HCT116 (cell line): ENCODE measurements around the gene IL21R. TPM values are rescaled to one million over a fixed set of nuclear protein-coding genes. Genes with fewer than 3 reads are reported as not detected.

ENCODE experiments used
- ATAC-seq: fragments of 200-7000 bp; cut with Tn5 transposase; 2 replicates; pipeline ENCODE4 v1.9.1; 2020; ENCODE audit warnings: mild to moderate bottlenecking, moderate library complexity
- BruUV-seq: library from RNA; stranded (reverse); fragments of 400-500 nt; replicated peaks from 2 replicates; lab custom pipeline; 2021; lab: Mats Ljungman, UMichigan
- CTCF ChIA-PET: fragments of 300-600 bp; sonication (Branson Sonifier 250); formaldehyde crosslinking; loops from one replicate; lab custom pipeline; 2021; ENCODE audit warnings: antibody characterized with exemption; lab: Charles Lee
- POLR2A ChIA-PET: fragments of 300-600, 350-600 bp; sonication (Branson Sonifier 250); formaldehyde crosslinking; loops from one replicate; lab custom pipeline; 2021; ENCODE audit warnings: antibody characterized with exemption; lab: Charles Lee
- RAD21 ChIA-PET, 2 experiments: fragments of 300-600 bp; sonication (Branson Sonifier 250); formaldehyde crosslinking; loops; one replicate each; lab custom pipeline; 2023; ENCODE audit warnings: low total read pairs in 2 of 2; ENCODE audit not compliant: uncharacterized antibody in 2 of 2, unreplicated experiment in 2 of 2, low non-redundant PET in 1 of 2; lab: Charles Lee
- DNase-seq: peaks from one replicate; pipeline ENCODE4 v3.0.0-alpha.2; 2010; ENCODE audit warnings: low read depth, low spot score
- H2AFZ ChIP-seq: fragments of 200-600 bp; shearing (Covaris generic), sonication (generic); 2 replicates; pipeline ENCODE4 v1.6.1; 2017; ENCODE audit warnings: low read depth, mixed run types, mixed read lengths, antibody characterized with exemption, low read length; ENCODE audit not compliant: poor library complexity, severe bottlenecking
- H3K27ac ChIP-seq: 2 replicates; pipeline ENCODE4 v1.5.1; 2012; ENCODE audit warnings: low read depth, low read length
- H3K27me3 ChIP-seq: fragments of 200-600 bp; sonication (generic); 2 replicates; pipeline ENCODE4 v1.6.1; 2016; ENCODE audit warnings: mixed run types, low read length, mixed read lengths; ENCODE audit not compliant: insufficient read depth
- H3K36me3 ChIP-seq, 2 experiments: fragments of 200-500 bp in 1 of 2; fragments of 200-600 bp in 1 of 2; sonication (Bioruptor generic) in 1 of 2; sonication (generic) in 1 of 2; 2 replicates each; pipeline versions ENCODE4 v1.5.1 to v1.6.1; 2014 to 2016; ENCODE audit warnings: low read length in 2 of 2, inconsistent platforms in 1 of 2, mixed read lengths in 1 of 2, mixed run types in 1 of 2; ENCODE audit not compliant: insufficient read depth in 2 of 2, control insufficient read depth in 1 of 2
- H3K4me1 ChIP-seq, 2 experiments: fragments of 200-600 bp in 1 of 2; sonication (generic) in 1 of 2; 2 replicates each; pipeline versions ENCODE4 v1.5.1 to v1.6.1; 2012 to 2017; ENCODE audit warnings: low read length in 2 of 2, inconsistent platforms in 1 of 2, mild to moderate bottlenecking in 1 of 2, mixed read lengths in 1 of 2, mixed run types in 1 of 2, moderate library complexity in 1 of 2; ENCODE audit not compliant: insufficient read depth in 2 of 2, control insufficient read depth in 1 of 2
- H3K4me2 ChIP-seq: fragments of 200-600 bp; sonication (generic); 2 replicates; pipeline ENCODE4 v1.6.1; 2017; ENCODE audit warnings: mixed run types, low read length, mixed read lengths
- H3K4me3 ChIP-seq, 2 experiments: fragments of 200-600 bp in 1 of 2; sonication (generic) in 1 of 2; replicated peaks in 1 of 2; 2 replicates each; pipeline ENCODE4 v1.5.1; 2011 to 2016; ENCODE audit warnings: low read length in 2 of 2, control low read depth in 1 of 2, low read depth in 1 of 2, mild to moderate bottlenecking in 1 of 2, mixed read lengths in 1 of 2, mixed run types in 1 of 2
- H3K79me2 ChIP-seq: fragments of 200-600 bp; sonication (generic); 2 replicates; pipeline ENCODE4 v1.6.1; 2017; ENCODE audit warnings: mild to moderate bottlenecking, mixed run types, low read length, moderate library complexity, mixed read lengths; ENCODE audit not compliant: insufficient read depth
- H3K9ac ChIP-seq: fragments of 200-600 bp; sonication (generic); 2 replicates; pipeline ENCODE4 v1.6.1; 2016; ENCODE audit warnings: low read length, mixed read lengths
- H3K9me2 ChIP-seq: fragments of 200-600 bp; sonication (generic), shearing (Covaris generic); 2 replicates; pipeline ENCODE4 v1.6.1; 2017; ENCODE audit warnings: mixed run types, mild to moderate bottlenecking, moderate library complexity; ENCODE audit not compliant: insufficient read depth
- H3K9me3 ChIP-seq, 2 experiments: fragments of 200-500 bp in 1 of 2; fragments of 200-600 bp in 1 of 2; sonication (Bioruptor generic) in 1 of 2; sonication (generic) in 1 of 2; 2 replicates each; pipeline ENCODE4 v1.6.1; 2014 to 2017; ENCODE audit warnings: low read length in 2 of 2, mixed read lengths in 2 of 2, inconsistent platforms in 1 of 2, low read depth in 1 of 2, mild to moderate bottlenecking in 1 of 2, mixed run types in 1 of 2, moderate library complexity in 1 of 2; ENCODE audit not compliant: control insufficient read depth in 1 of 2, insufficient read depth in 1 of 2
- H4K20me1 ChIP-seq: fragments of 200-600 bp; sonication (generic), shearing (Covaris generic); 2 replicates; pipeline ENCODE4 v1.6.1; 2017; ENCODE audit warnings: mixed run types, mild to moderate bottlenecking, moderate library complexity; ENCODE audit not compliant: insufficient read depth
- CBX3 ChIP-seq: IDR thresholded peaks from 2 replicates; pipeline ENCODE4 v1.6.1; 2012; ENCODE audit warnings: low read depth
- CEBPB ChIP-seq: IDR thresholded peaks from 2 replicates; pipeline ENCODE4 v1.6.1; 2012; ENCODE audit warnings: low read depth
- CTCF ChIP-seq, 3 experiments: fragments of 200-600 bp in 1 of 3; sonication (generic) in 1 of 3; IDR thresholded peaks in 2 of 3; conservative IDR thresholded peaks in 1 of 3; 2 replicates each; pipeline ENCODE4 v1.5.1; 2012 to 2017; ENCODE audit warnings: low read depth in 2 of 3, low read length in 2 of 3, antibody characterized with exemption in 1 of 3, borderline replicate concordance in 1 of 3, control low read depth in 1 of 3, mild to moderate bottlenecking in 1 of 3, mixed read lengths in 1 of 3, mixed run types in 1 of 3, moderate library complexity in 1 of 3; ENCODE audit not compliant: insufficient read depth in 1 of 3
- EGR1 ChIP-seq: IDR thresholded peaks from 2 replicates; pipeline ENCODE4 v1.6.1; 2012; ENCODE audit warnings: low read depth
- ELF1 ChIP-seq: IDR thresholded peaks from 2 replicates; pipeline ENCODE4 v1.6.1; 2012; ENCODE audit warnings: low read depth, borderline replicate concordance
- EZH2 ChIP-seq: fragments of 200-600 bp; sonication (generic); IDR thresholded peaks from 2 replicates; pipeline ENCODE4 v1.6.1; 2017; ENCODE audit warnings: antibody characterized with exemption, mixed run types
- FOSL1 ChIP-seq: IDR thresholded peaks from 2 replicates; pipeline ENCODE4 v1.6.1; 2012; ENCODE audit warnings: low read depth
- JUND ChIP-seq: IDR thresholded peaks from 2 replicates; pipeline ENCODE4 v1.6.1; 2012
- MAX ChIP-seq: IDR thresholded peaks from 2 replicates; pipeline ENCODE4 v1.6.1; 2012
- POLR2A ChIP-seq: IDR thresholded peaks from 2 replicates; pipeline ENCODE4 v1.7.0; 2011; ENCODE audit warnings: borderline replicate concordance; ENCODE audit not compliant: insufficient read depth, insufficient read length; ENCODE audit errors: extremely low read depth
- RAD21 ChIP-seq: IDR thresholded peaks from 2 replicates; pipeline ENCODE4 v1.6.1; 2012; ENCODE audit warnings: low read depth, mild to moderate bottlenecking
- TCF7L2 ChIP-seq: IDR thresholded peaks from 2 replicates; pipeline ENCODE4 v1.7.0; 2011; ENCODE audit warnings: borderline replicate concordance, inconsistent platforms; ENCODE audit not compliant: insufficient read depth, insufficient read length; ENCODE audit errors: extremely low read depth
- YY1 ChIP-seq: IDR thresholded peaks from 2 replicates; pipeline ENCODE4 v1.6.1; 2011; ENCODE audit warnings: low read length, low read depth, moderate library complexity, mild to moderate bottlenecking; ENCODE audit not compliant: insufficient replicate concordance; ENCODE audit errors: extremely low read depth
- ZFX ChIP-seq: fragments of 450-650 bp; IDR thresholded peaks from 2 replicates; pipeline ENCODE4 v1.6.1; 2017
- ZNF274 ChIP-seq: fragments of 200-500 bp; sonication (Bioruptor generic); IDR thresholded peaks from 2 replicates; pipeline ENCODE4 v1.6.1; 2014; ENCODE audit warnings: mild to moderate bottlenecking, low read depth, low read length, inconsistent platforms
- intact Hi-C: fragments of 100-400 bp; cut with micrococcal nuclease; formaldehyde crosslinking; loops from 2 replicates; pipeline ENCODE4 v1.10.0; 2022
- total RNA-seq: library from RNA; stranded (reverse); gene quantifications from one replicate; pipeline ENCODE4 v1.2.1, GENCODE V29; 2021; ENCODE audit not compliant: unreplicated experiment
- TF ChIP-seq, protein P1 (sequence below): IDR thresholded peaks from 2 replicates; pipeline ENCODE4 v1.6.1; 2011; ENCODE audit warnings: mild to moderate bottlenecking, low read length, moderate library complexity; ENCODE audit not compliant: insufficient replicate concordance; ENCODE audit errors: extremely low read depth
- TF ChIP-seq, protein P2 (sequence below): IDR thresholded peaks from 2 replicates; pipeline ENCODE4 v1.6.1; 2012

The IL21R gene
- total RNA-seq, 1 experiment from 2014 or later = 1.2 TPM

- Histone ChIP-seq H3K9me3 (no peaks in the 10 kb centered on the region), H3K27ac (no peak overlapping the region), H3K9ac (no peak overlapping the region), H4K20me1 (no peaks in the 10 kb centered on the region), H3K4me1 (no peaks in the 10 kb centered on the region), H2AFZ (no peak overlapping the region), H3K79me2 (no peaks in the 10 kb centered on the region), H3K27me3 (no peaks in the 10 kb centered on the region), H3K36me3 (peaks cover 51 to 57% of the 10 kb centered on the region in 2 experiments), H3K4me2 (no peak overlapping the region), H3K4me3 (no peak overlapping the region), H3K9me2 (no peaks in the 10 kb centered on the region)
- ATAC-seq = no peak
- TF ChIP-seq EGR1 (no peak), RAD21 (no peak)
- BruUV-seq = no TSS peak
- CTCF ChIA-PET = no interaction called here
- POLR2A ChIA-PET = no interaction called here
- intact Hi-C loops = no loop called here
- DNase-seq = no peak
- RAD21 ChIA-PET = no interaction called here
Observed at GRCh38 chr16:27489906-27490305, 87.9 kb downstream of the IL21R start.

DNA sequence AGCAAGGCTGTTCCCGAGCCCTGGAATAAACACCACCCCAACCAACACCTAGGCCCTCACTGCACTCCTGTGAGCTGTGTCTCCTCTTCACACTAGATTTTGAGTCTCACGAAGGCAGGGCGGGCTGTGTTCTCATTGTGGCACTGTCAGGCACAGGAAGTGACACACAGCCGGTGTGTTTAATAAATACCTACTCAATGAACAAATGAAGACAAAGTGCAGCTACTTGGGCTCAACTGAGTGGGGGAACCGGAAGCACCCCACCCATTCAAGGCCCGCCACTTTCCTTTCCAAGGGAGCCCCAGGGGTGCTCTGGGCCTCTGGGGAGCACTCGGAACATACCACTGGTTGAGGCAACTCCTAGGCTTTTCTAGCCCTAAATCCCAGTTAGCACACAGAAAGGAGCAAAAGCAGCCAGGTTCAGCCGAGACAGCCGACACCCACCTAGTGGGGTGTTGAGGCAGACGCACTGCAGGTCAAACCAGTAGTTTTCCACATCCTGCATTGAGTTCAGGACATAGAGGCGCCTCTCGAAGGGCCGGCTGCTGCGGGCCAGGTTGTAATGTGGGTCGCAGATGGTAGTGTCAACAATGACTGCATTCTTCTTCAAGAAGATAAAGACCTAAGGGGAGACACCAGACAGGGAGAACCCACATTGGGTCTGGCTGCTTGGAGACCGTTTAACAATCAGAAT is 90.1 kb downstream of the IL21R start:
- no peak for ATAC-seq
- no peak for DNase-seq
- no peaks in the 10 kb centered on the region for H3K27me3 ChIP-seq
- BruUV-seq = no TSS peak
- no peak overlapping the region for H3K9ac ChIP-seq
- H3K27ac ChIP-seq = no peak overlapping the region
- no peak overlapping the region for H3K4me2 ChIP-seq
- H3K4me1 ChIP-seq = no peaks in the 10 kb centered on the region
- no peaks in the 10 kb centered on the region for H4K20me1 ChIP-seq
- CTCF ChIA-PET = no interaction called here
- RAD21 ChIA-PET = no interaction called here
- peaks cover 44 to 49% of the 10 kb centered on the region in 2 experiments for H3K36me3 ChIP-seq
- POLR2A ChIA-PET = no interaction called here
- H3K4me3 ChIP-seq = no peak overlapping the region
- TF ChIP-seq CEBPB = no peak
- no peak for TF ChIP-seq EZH2
- TF ChIP-seq ZNF274 = no peak
- TF ChIP-seq JUND = no peak
- TF ChIP-seq, protein P1, sequence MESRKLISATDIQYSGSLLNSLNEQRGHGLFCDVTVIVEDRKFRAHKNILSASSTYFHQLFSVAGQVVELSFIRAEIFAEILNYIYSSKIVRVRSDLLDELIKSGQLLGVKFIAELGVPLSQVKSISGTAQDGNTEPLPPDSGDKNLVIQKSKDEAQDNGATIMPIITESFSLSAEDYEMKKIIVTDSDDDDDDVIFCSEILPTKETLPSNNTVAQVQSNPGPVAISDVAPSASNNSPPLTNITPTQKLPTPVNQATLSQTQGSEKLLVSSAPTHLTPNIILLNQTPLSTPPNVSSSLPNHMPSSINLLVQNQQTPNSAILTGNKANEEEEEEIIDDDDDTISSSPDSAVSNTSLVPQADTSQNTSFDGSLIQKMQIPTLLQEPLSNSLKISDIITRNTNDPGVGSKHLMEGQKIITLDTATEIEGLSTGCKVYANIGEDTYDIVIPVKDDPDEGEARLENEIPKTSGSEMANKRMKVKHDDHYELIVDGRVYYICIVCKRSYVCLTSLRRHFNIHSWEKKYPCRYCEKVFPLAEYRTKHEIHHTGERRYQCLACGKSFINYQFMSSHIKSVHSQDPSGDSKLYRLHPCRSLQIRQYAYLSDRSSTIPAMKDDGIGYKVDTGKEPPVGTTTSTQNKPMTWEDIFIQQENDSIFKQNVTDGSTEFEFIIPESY = no peak
- TF ChIP-seq, protein P2, sequence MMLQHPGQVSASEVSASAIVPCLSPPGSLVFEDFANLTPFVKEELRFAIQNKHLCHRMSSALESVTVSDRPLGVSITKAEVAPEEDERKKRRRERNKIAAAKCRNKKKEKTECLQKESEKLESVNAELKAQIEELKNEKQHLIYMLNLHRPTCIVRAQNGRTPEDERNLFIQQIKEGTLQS = no peak
- TF ChIP-seq YY1 = no peak
- no peak for TF ChIP-seq POLR2A
- no peak for TF ChIP-seq CTCF (IDR thresholded peaks at IDR 0.05 in 2 of 3, conservative IDR thresholded peaks at IDR 0.05 in 1 of 3; ENCODE audit: borderline replicate concordance in 1 of 3, insufficient read depth in 1 of 3, low read depth in 2 of 3, low read length in 2 of 3)
- TF ChIP-seq RAD21 = no peak
- no peak for TF ChIP-seq MAX
- no peak for TF ChIP-seq FOSL1
- TF ChIP-seq ZFX = no peak
- TF ChIP-seq CBX3 = no peak
- no peak for TF ChIP-seq ELF1
- no peak for TF ChIP-seq TCF7L2
- H2AFZ ChIP-seq = no peak overlapping the region
- intact Hi-C loops = no loop called here
- no peaks in the 10 kb centered on the region for H3K79me2 ChIP-seq
- H3K9me2 ChIP-seq = no peaks in the 10 kb centered on the region
- no peaks in the 10 kb centered on the region for H3K9me3 ChIP-seq
